HG03432 (cell line): Measurements from ENCODE around the gene ATP2B3.

ENCODE experiments used
- ATAC-seq: cut with Tn5 transposase; IDR thresholded peaks from one replicate; pipeline ENCODE4 v1.9.1; 2021; ENCODE audit warnings: mild to moderate bottlenecking, moderate library complexity; ENCODE audit not compliant: unreplicated experiment

Gene ATP2B3

GRCh38 chrX:153517423-153517822 lies at the start of gene ATP2B3:
Gene ATP2B3 (plus strand): TSS chrX:153517642. CDS start chrX:153536248, 18,606 bp downstream.
- no peak for ATAC-seq

- ATAC-seq, result no peak
These were observed 49.3 kb upstream of the ATP2B3 start for GRCh38 chrX:153468008-153468580.

GRCh38 chrX:153469811-153470410 lies 47.5 kb upstream of the ATP2B3 start:
- peak; percentile 47 for ATAC-seq

- peak; percentile 91 for ATAC-seq
These were observed 46.8 kb upstream of the ATP2B3 start, which contains the start of gene HAUS7 for GRCh38 chrX:153470411-153471363. Gene HAUS7 (minus strand): TSS chrX:153470576. CDS start chrX:153470557, 19 bp downstream.

GRCh38 chrX:153471663-153472280 lies 45.7 kb upstream of the ATP2B3 start:
- ATAC-seq, result no peak

- ATAC-seq, result no peak
These were observed 44.3 kb upstream of the ATP2B3 start for GRCh38 chrX:153473126-153473525.

- ATAC-seq, result no peak
These were observed 43.2 kb upstream of the ATP2B3 start for GRCh38 chrX:153474266-153474665.

GRCh38 chrX:153474718-153475117 lies 42.7 kb upstream of the ATP2B3 start:
- no peak for ATAC-seq

GRCh38 chrX:153475271-153475670 lies 42.2 kb upstream of the ATP2B3 start:
- ATAC-seq, result no peak

GRCh38 chrX:153475751-153476281 lies 41.6 kb upstream of the ATP2B3 start:
- ATAC-seq, result no peak

- no peak for ATAC-seq
These were observed 40.6 kb upstream of the ATP2B3 start for GRCh38 chrX:153476666-153477363.

- ATAC-seq, result no peak
These were observed 40.0 kb upstream of the ATP2B3 start for GRCh38 chrX:153477364-153477857.

GRCh38 chrX:153477901-153478300 lies 39.5 kb upstream of the ATP2B3 start:
- no peak for ATAC-seq

- no peak for ATAC-seq
These were observed 38.7 kb upstream of the ATP2B3 start for GRCh38 chrX:153478746-153479145.

GRCh38 chrX:153481043-153481442 lies 36.4 kb upstream of the ATP2B3 start:
- ATAC-seq, result no peak

GRCh38 chrX:153482376-153483015 lies 34.9 kb upstream of the ATP2B3 start:
- no peak for ATAC-seq

GRCh38 chrX:153485396-153486080 lies 31.9 kb upstream of the ATP2B3 start:
- no peak for ATAC-seq

GRCh38 chrX:153486171-153486570 lies 31.3 kb upstream of the ATP2B3 start:
- ATAC-seq, result no peak

- no peak for ATAC-seq
These were observed 29.8 kb upstream of the ATP2B3 start for GRCh38 chrX:153487590-153488071.
